C4-2B (cell line): ENCODE measurements around the gene SORCS2.

Source experiments
- CTCF ChIP-seq: fragments of 450-650 bp; conservative IDR thresholded peaks from 2 replicates; pipeline ENCODE4 v1.5.1; 2017; ENCODE audit warnings: mild to moderate bottlenecking
- ZFX ChIP-seq: fragments of 450-650 bp; IDR thresholded peaks from 2 replicates; pipeline ENCODE4 v1.6.1; 2017

- TF ChIP-seq CTCF, result no peak
- no peak for TF ChIP-seq ZFX
Measured at GRCh38 chr4:7379719-7380118, 187.4 kb downstream of the SORCS2 start.
